HG03354 (cell line): ENCODE measurements around the gene SPRYD4.

Experiments
- ATAC-seq: cut with Tn5 transposase; IDR thresholded peaks from one replicate; pipeline ENCODE4 v1.9.1; 2021; ENCODE audit warnings: mild to moderate bottlenecking; ENCODE audit not compliant: unreplicated experiment, poor library complexity, severe bottlenecking

SPRYD4 gene

GRCh38 chr12:56517854-56518253, 49.5 kb downstream of the SPRYD4 start:
- no peak for ATAC-seq

GRCh38 chr12:56518570-56518969, 50.2 kb downstream of the SPRYD4 start:
- ATAC-seq, result no peak

GRCh38 chr12:56520048-56520447, 51.7 kb downstream of the SPRYD4 start:
- no peak for ATAC-seq

- no peak for ATAC-seq
Measured at GRCh38 chr12:56520506-56520905, 52.1 kb downstream of the SPRYD4 start.

- no peak for ATAC-seq
Measured at GRCh38 chr12:56521209-56521589, 52.8 kb downstream of the SPRYD4 start.

- ATAC-seq, result peak; percentile 55
Measured at GRCh38 chr12:56521590-56522371, 53.4 kb downstream of the SPRYD4 start, which contains the start of gene RBMS2. Gene RBMS2, plus strand, starts transcription at chr12:56521820. Its CDS starts 204 bp downstream, at chr12:56522024.

GRCh38 chr12:56522411-56523193, 54.2 kb downstream of the SPRYD4 start:
- no peak for ATAC-seq

GRCh38 chr12:56528846-56529245, 60.5 kb downstream of the SPRYD4 start:
- no peak for ATAC-seq
